Breast epithelium (tissue), 3 donors: Measurements from ENCODE around the gene LRRTM4.

Source experiments
- POLR2A ChIP-seq: fragments of 450-650 bp; IDR thresholded peaks from one replicate; pipeline ENCODE4 v1.6.1; 2016; ENCODE audit warnings: antibody characterized with exemption, mild to moderate bottlenecking, moderate library complexity
- TF ChIP-seq, protein P1 (sequence below), 3 donors: fragments of 450-650 bp; IDR thresholded peaks; one replicate each; pipeline ENCODE4 v1.5.1; 2016 to 2017; ENCODE audit warnings: antibody characterized with exemption in 3 of 3, mild to moderate bottlenecking in 3 of 3, moderate library complexity in 3 of 3

DNA sequence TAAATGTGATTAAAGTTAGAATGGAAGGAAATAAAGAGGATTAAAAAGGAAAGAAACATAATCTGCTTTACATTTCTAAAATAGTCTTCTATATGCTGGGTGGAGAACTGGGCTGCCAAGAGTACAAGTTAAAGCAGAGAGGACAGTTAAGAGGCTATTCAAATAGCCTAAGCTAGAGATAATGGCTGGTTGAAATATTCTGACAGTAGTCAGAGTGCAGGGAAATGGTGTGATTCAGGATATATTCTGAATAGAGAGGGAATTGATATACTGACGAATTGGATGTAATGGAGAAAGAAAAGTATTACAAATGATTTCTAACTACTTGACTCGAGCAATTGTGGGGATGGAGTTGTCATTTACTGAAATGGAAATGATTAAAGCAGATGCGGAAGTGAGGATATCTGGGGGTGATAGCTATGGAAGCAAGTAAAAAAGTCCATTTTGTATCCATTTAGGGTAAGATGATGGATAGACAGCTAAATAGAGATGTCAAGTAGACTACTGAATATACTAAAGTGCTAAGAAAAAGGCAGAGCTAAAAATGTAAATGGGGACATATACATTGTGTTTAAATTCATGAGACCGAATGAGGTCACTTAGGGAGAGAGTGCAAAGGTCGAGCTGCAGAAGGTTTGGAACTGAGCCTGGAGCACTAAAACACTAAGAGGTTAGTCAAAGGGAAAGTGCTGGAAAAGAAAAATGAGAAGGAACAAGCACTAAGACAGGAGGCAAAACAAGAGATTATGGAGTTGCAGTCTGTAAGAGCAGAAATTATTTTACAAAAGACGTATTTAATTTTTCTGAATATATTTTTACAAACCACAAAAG lies 696.8 kb downstream of the LRRTM4 start:
- TF ChIP-seq, protein P1, sequence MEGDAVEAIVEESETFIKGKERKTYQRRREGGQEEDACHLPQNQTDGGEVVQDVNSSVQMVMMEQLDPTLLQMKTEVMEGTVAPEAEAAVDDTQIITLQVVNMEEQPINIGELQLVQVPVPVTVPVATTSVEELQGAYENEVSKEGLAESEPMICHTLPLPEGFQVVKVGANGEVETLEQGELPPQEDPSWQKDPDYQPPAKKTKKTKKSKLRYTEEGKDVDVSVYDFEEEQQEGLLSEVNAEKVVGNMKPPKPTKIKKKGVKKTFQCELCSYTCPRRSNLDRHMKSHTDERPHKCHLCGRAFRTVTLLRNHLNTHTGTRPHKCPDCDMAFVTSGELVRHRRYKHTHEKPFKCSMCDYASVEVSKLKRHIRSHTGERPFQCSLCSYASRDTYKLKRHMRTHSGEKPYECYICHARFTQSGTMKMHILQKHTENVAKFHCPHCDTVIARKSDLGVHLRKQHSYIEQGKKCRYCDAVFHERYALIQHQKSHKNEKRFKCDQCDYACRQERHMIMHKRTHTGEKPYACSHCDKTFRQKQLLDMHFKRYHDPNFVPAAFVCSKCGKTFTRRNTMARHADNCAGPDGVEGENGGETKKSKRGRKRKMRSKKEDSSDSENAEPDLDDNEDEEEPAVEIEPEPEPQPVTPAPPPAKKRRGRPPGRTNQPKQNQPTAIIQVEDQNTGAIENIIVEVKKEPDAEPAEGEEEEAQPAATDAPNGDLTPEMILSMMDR (IDR thresholded peaks at IDR 0.05): no peak
- no peak for TF ChIP-seq POLR2A
